Neural progenitor cell (in vitro differentiated cells): ENCODE measurements around the gene PADI3. TPM values are rescaled to one million over a fixed set of nuclear protein-coding genes. Genes with fewer than 3 reads are reported as not detected.

Source experiments
- DNase-seq: peaks from one replicate; pipeline ENCODE4 v3.0.0-alpha.2; 2016; ENCODE audit warnings: low spot score
- H2AFZ ChIP-seq: fragments of 200-600 bp; sonication (generic); replicated peaks from 2 replicates; pipeline ENCODE4 v1.6.1; 2016; ENCODE audit warnings: antibody characterized with exemption
- H3F3A ChIP-seq: fragments of 200-600 bp; sonication (generic); 2 replicates; pipeline ENCODE4 v1.6.1; 2016; ENCODE audit warnings: antibody characterized with exemption, low read depth
- H3K27ac ChIP-seq: fragments of 200-600 bp; sonication (generic); 2 replicates; pipeline ENCODE4 v1.5.1; 2016; ENCODE audit warnings: mild to moderate bottlenecking
- H3K27me3 ChIP-seq: fragments of 200-600 bp; sonication (generic); 2 replicates; pipeline ENCODE4 v1.6.1; 2016; ENCODE audit warnings: mild to moderate bottlenecking, moderate library complexity
- H3K36me3 ChIP-seq: fragments of 200-600 bp; sonication (generic); 2 replicates; pipeline ENCODE4 v1.5.1; 2016
- H3K4me1 ChIP-seq: fragments of 200-600 bp; sonication (generic); 2 replicates; pipeline ENCODE4 v1.6.1; 2016; ENCODE audit warnings: mixed run types
- H3K4me2 ChIP-seq: fragments of 200-600 bp; sonication (generic); 2 replicates; pipeline ENCODE4 v1.6.1; 2016
- H3K4me3 ChIP-seq: fragments of 200-600 bp; sonication (generic); 2 replicates; pipeline ENCODE4 v1.5.1; 2016
- H3K79me2 ChIP-seq: fragments of 200-600 bp; sonication (generic); 2 replicates; pipeline ENCODE4 v1.6.1; 2016; ENCODE audit warnings: low read depth
- H3K9ac ChIP-seq: fragments of 200-600 bp; sonication (generic); 2 replicates; pipeline ENCODE4 v1.6.1; 2016
- H3K9me3 ChIP-seq: fragments of 200-600 bp; sonication (generic); 2 replicates; pipeline ENCODE4 v1.5.1; 2016; ENCODE audit warnings: low read depth
- H4K20me1 ChIP-seq: fragments of 200-600 bp; sonication (generic); 2 replicates; pipeline ENCODE4 v1.6.1; 2016; ENCODE audit warnings: low read depth
- H3K27ac Mint-ChIP-seq: 3 replicates; pipeline ENCODE4 v1.8.0; 2021; ENCODE audit warnings: mixed read lengths
- H3K27me3 Mint-ChIP-seq: 2 replicates; pipeline ENCODE4 v1.8.0; 2022; ENCODE audit warnings: low read depth, mild to moderate bottlenecking, inconsistent platforms, moderate library complexity, mixed read lengths; ENCODE audit not compliant: insufficient read depth
- H3K36me3 Mint-ChIP-seq: 3 replicates; pipeline ENCODE4 v1.8.0; 2021; ENCODE audit warnings: mixed read lengths
- H3K4me1 Mint-ChIP-seq: 3 replicates; pipeline ENCODE4 v1.8.0; 2021; ENCODE audit warnings: mixed read lengths
- H3K4me3 Mint-ChIP-seq: 3 replicates; pipeline ENCODE4 v1.8.0; 2021; ENCODE audit warnings: mild to moderate bottlenecking, moderate library complexity, mixed read lengths
- H3K9me3 Mint-ChIP-seq: 3 replicates; pipeline ENCODE4 v1.8.0; 2020; ENCODE audit warnings: mixed read lengths
- CTCF ChIP-seq: fragments of 200-600 bp; sonication (generic); IDR thresholded peaks from 2 replicates; pipeline ENCODE4 v1.5.1; 2017; ENCODE audit warnings: antibody characterized with exemption, mild to moderate bottlenecking
- EZH2 ChIP-seq: fragments of 200-600 bp; sonication (generic); IDR thresholded peaks from 2 replicates; pipeline ENCODE4 v1.6.1; 2017; ENCODE audit warnings: antibody characterized with exemption, mild to moderate bottlenecking, moderate library complexity
- EZH2phosphoT487 ChIP-seq: fragments of 200-600 bp; sonication (generic); IDR thresholded peaks from 2 replicates; pipeline ENCODE4 v1.6.1; 2017; ENCODE audit warnings: antibody characterized with exemption
- total RNA-seq: library from RNA; depleted of rRNA; stranded (reverse); fragments of >200 nt; gene quantifications from 2 replicates; pipeline ENCODE4 v1.2.3, GENCODE V29; 2015; ENCODE audit warnings: low replicate concordance

Gene PADI3
- total RNA-seq, 1 donor from 2014 or later = 1.0 TPM

GRCh38 chr1:17278996-17279830 is 30.3 kb downstream of the PADI3 start:
- Histone ChIP-seq H3K4me3 (no peak overlapping the region), H3K36me3 (no peaks in the 10 kb centered on the region), H3K4me2 (no peak overlapping the region), H3K79me2 (no peaks in the 10 kb centered on the region), H2AFZ (no peak overlapping the region), H3K9ac (no peak overlapping the region), H3F3A (no peaks in the 10 kb centered on the region), H3K27me3 (no peaks in the 10 kb centered on the region), H3K4me1 (no peaks in the 10 kb centered on the region), H3K27ac (no peak overlapping the region), H4K20me1 (no peaks in the 10 kb centered on the region), H3K9me3 (no peaks in the 10 kb centered on the region)
- no peaks in the 10 kb centered on the region for H3K9me3 Mint-ChIP-seq
- H3K36me3 Mint-ChIP-seq = no peaks in the 10 kb centered on the region
- H3K4me3 Mint-ChIP-seq = no peak overlapping the region
- peak overlapping the region; percentile 65 for H3K27ac Mint-ChIP-seq
- TF ChIP-seq EZH2phosphoT487 = no peak
- TF ChIP-seq EZH2 = no peak
- no peak for TF ChIP-seq CTCF
- DNase-seq = no peak
- H3K4me1 Mint-ChIP-seq = peaks cover 9% of the 10 kb centered on the region
- H3K27me3 Mint-ChIP-seq = peaks cover 2% of the 10 kb centered on the region

GRCh38 chr1:17280436-17280835 is 31.5 kb downstream of the PADI3 start:
- H3K27me3 Mint-ChIP-seq = no peaks in the 10 kb centered on the region
- no peak for DNase-seq

GRCh38 chr1:17280894-17281293 is 32.0 kb downstream of the PADI3 start:
- no peak for DNase-seq
- Histone ChIP-seq H3K4me3 (no peak overlapping the region), H3K4me1 (no peaks in the 10 kb centered on the region), H3F3A (no peaks in the 10 kb centered on the region), H3K9me3 (no peaks in the 10 kb centered on the region), H3K79me2 (no peaks in the 10 kb centered on the region), H2AFZ (no peak overlapping the region), H3K4me2 (no peak overlapping the region), H3K9ac (no peak overlapping the region), H3K27me3 (no peaks in the 10 kb centered on the region), H3K27ac (no peak overlapping the region), H4K20me1 (no peaks in the 10 kb centered on the region), H3K36me3 (no peaks in the 10 kb centered on the region)
- no peaks in the 10 kb centered on the region for H3K27me3 Mint-ChIP-seq
- H3K9me3 Mint-ChIP-seq = no peaks in the 10 kb centered on the region
- no peak overlapping the region for H3K27ac Mint-ChIP-seq
- H3K4me1 Mint-ChIP-seq = peaks cover 9% of the 10 kb centered on the region
- no peaks in the 10 kb centered on the region for H3K36me3 Mint-ChIP-seq
- H3K4me3 Mint-ChIP-seq = no peak overlapping the region
- TF ChIP-seq CTCF (no peak), EZH2phosphoT487 (no peak), EZH2 (no peak)

More at GRCh38 chr1:17280436-17280835, 31.5 kb downstream of the PADI3 start:
- H3K27ac Mint-ChIP-seq = no peak overlapping the region
- H3K4me1 ChIP-seq = no peaks in the 10 kb centered on the region
- H3K79me2 ChIP-seq = no peaks in the 10 kb centered on the region
- no peaks in the 10 kb centered on the region for H3K9me3 ChIP-seq
- no peaks in the 10 kb centered on the region for H3K36me3 ChIP-seq
- no peaks in the 10 kb centered on the region for H4K20me1 ChIP-seq
- TF ChIP-seq EZH2phosphoT487 (no peak), EZH2 (no peak)
- no peaks in the 10 kb centered on the region for H3K36me3 Mint-ChIP-seq
- H2AFZ ChIP-seq = no peak overlapping the region
- no peak overlapping the region for H3K27ac ChIP-seq
- no peak overlapping the region for H3K4me3 Mint-ChIP-seq
- no peak overlapping the region for H3K4me3 ChIP-seq
- H3F3A ChIP-seq = no peaks in the 10 kb centered on the region
- H3K4me1 Mint-ChIP-seq = peaks cover 9% of the 10 kb centered on the region
- no peak overlapping the region for H3K4me2 ChIP-seq
- no peak overlapping the region for H3K9ac ChIP-seq
- H3K27me3 ChIP-seq = no peaks in the 10 kb centered on the region
- H3K9me3 Mint-ChIP-seq = no peaks in the 10 kb centered on the region

- Mint-ChIP-seq H3K36me3 (no peaks in the 10 kb centered on the region), H3K9me3 (no peaks in the 10 kb centered on the region), H3K27me3 (no peaks in the 10 kb centered on the region), H3K4me3 (no peak overlapping the region), H3K27ac (no peak overlapping the region), H3K4me1 (peaks cover 9% of the 10 kb centered on the region)
- H4K20me1 ChIP-seq = no peaks in the 10 kb centered on the region
- no peaks in the 10 kb centered on the region for H3K9me3 ChIP-seq
- DNase-seq = no peak
- H3K4me1 ChIP-seq = no peaks in the 10 kb centered on the region
- no peak overlapping the region for H3K9ac ChIP-seq
- TF ChIP-seq EZH2 = no peak
- no peak for TF ChIP-seq EZH2phosphoT487
- TF ChIP-seq CTCF = no peak
- H2AFZ ChIP-seq = no peak overlapping the region
- H3K27me3 ChIP-seq = no peaks in the 10 kb centered on the region
- H3F3A ChIP-seq = no peaks in the 10 kb centered on the region
- H3K27ac ChIP-seq = no peak overlapping the region
- H3K4me3 ChIP-seq = no peak overlapping the region
- no peaks in the 10 kb centered on the region for H3K36me3 ChIP-seq
- H3K79me2 ChIP-seq = no peaks in the 10 kb centered on the region
- H3K4me2 ChIP-seq = no peak overlapping the region
These were observed 32.9 kb downstream of the PADI3 start for GRCh38 chr1:17281775-17282181.
